Naive B cell (primary cell): ENCODE data around the gene OR1J1. TPM values are rescaled to one million over a fixed set of nuclear protein-coding genes. Genes with fewer than 3 reads are reported as not detected.

ENCODE experiments used
- polyA plus RNA-seq, 6 donors: library from polyadenylated mRNA; unstranded; fragments of 300-500 nt; fragmentation: Illumina TruSeq; gene quantifications; one replicate each; pipeline ENCODE4 v1.2.3, GENCODE V29; 2021; ENCODE audit warnings: low read depth in 6 of 6

The OR1J1 gene
- polyA plus RNA-seq, 6 donors from 2014 or later: not detected

Other genes starting within 250 kb of the OR1J1 start
- not detected for gene LHX6, start 249.0 kb downstream of the OR1J1 start, polyA plus RNA-seq
- gene RBM18, start 213.1 kb downstream of the OR1J1 start, polyA plus RNA-seq: 10 to 100 TPM; 16.4 to 30.3 (median 21.6) TPM
- gene MRRF, start 213.0 kb downstream of the OR1J1 start, polyA plus RNA-seq: 10 to 100 TPM; 11.8 to 25.4 (median 19.9) TPM
- gene PTGS1, start 106.9 kb downstream of the OR1J1 start, polyA plus RNA-seq: 10 to 100 TPM; 18.2 to 37.6 (median 24.7) TPM
- not detected for gene OR1J2, start 32.9 kb upstream of the OR1J1 start, polyA plus RNA-seq
- gene OR1J4, start 41.2 kb upstream of the OR1J1 start, polyA plus RNA-seq: not detected
- gene OR1N1, start 49.4 kb upstream of the OR1J1 start, polyA plus RNA-seq: not detected
- gene OR1N2, start 75.2 kb upstream of the OR1J1 start, polyA plus RNA-seq: not detected
- gene OR1L8, start 105.5 kb upstream of the OR1J1 start, polyA plus RNA-seq: not detected
- gene OR1Q1, start 136.8 kb upstream of the OR1J1 start, polyA plus RNA-seq: not detected
- not detected for gene OR1B1, start 179.7 kb upstream of the OR1J1 start, polyA plus RNA-seq
- gene OR1L1, start 183.8 kb upstream of the OR1J1 start, polyA plus RNA-seq: not detected
- gene OR1L3, start 197.2 kb upstream of the OR1J1 start, polyA plus RNA-seq: not detected
- gene OR1L4, start 246.1 kb upstream of the OR1J1 start, polyA plus RNA-seq: not detected